ENCODE measurements around the gene VAV2. TPM values are rescaled to one million over a fixed set of nuclear protein-coding genes. Genes with fewer than 3 reads are reported as not detected.

VAV2 gene
- total and polyA plus RNA-seq, 2 of the 4 experiments (the other 2 are of a cell fraction), result 10.8 to 13.4 TPM

DNA sequence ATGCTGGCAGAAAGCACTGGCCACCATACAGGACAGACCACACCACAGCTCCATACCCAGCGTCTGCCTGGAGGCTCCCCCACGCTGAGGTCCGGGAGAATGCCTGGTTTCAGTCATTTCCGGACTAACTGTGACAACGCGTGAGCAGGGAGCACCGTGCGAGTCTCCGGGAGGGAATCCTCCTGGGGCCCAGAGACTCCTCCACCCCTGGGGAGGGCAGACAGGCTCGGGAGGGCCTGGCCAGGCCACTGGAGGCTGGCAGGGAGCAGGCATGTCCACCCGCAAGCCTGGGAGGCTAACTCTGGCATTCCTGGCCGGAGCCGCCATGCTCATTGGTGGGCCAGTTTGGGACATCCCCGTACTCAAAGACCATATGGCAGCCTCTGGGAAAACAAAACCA lies 39.7 kb upstream of the VAV2 start:
- H4K91ac ChIP-seq (ENCODE audit: insufficient read depth, low read depth, low read length), result no peak overlapping the region
- intact Hi-C loops (cut with micrococcal nuclease), result no loop called here
- H3K18ac ChIP-seq (ENCODE audit: low read depth, low read length), result no peak overlapping the region
- H2AFZ ChIP-seq (replicated peaks; ENCODE audit: low read length, poor library complexity), result no peak overlapping the region
- no peaks in the 10 kb centered on the region for H3K27me3 ChIP-seq (ENCODE audit: control insufficient read depth, insufficient read depth, low read length)
- CTCF ChIA-PET, result interaction anchor here (0.6 kb wide), 1 partner anchor 16 kb away, joined by 3 read pairs; no protein-coding TSS in a partner anchor
- H2BK120ac ChIP-seq (ENCODE audit: low read depth, low read length), result no peak overlapping the region
- no peaks in the 10 kb centered on the region for H3K9me3 ChIP-seq (ENCODE audit: control insufficient read depth, insufficient read depth, low read length)
- no peaks in the 10 kb centered on the region; the same call in 1 of the 2 replicates for H4K20me1 ChIP-seq (ENCODE audit: insufficient read depth, low read length)
- H3K36me3 ChIP-seq (ENCODE audit: control insufficient read depth, insufficient read depth, low read length), result peaks cover 62% of the 10 kb centered on the region
- dilution Hi-C loops (cut with HindIII; ENCODE audit: low sequenced_read_pairs, unreplicated experiment), result no loop called here
- ATAC-seq (ENCODE audit: low read depth) (no peak), DNase-seq (no peak)
- H3K79me1 ChIP-seq (ENCODE audit: low read depth in 1 of 2, low read length in 2 of 2), result peaks cover 0 to 5% of the 10 kb centered on the region in 2 experiments; a peak in 3 of 4 replicates
- in situ Hi-C loops (cut with MboI; ENCODE audit: low sequenced_read_pairs), result no loop called here
- POLR2A ChIA-PET (ENCODE audit: unreplicated experiment), result no interaction called here
- H3K4ac ChIP-seq (ENCODE audit: low read depth, low read length), result no peak overlapping the region
- no peak for TF ChIP-seq CHD1 (IDR thresholded peaks at IDR 0.05; ENCODE audit: low read depth, low read length)
- H3K27ac ChIP-seq (ENCODE audit: insufficient read depth, low read length), result no peak overlapping the region
- H2BK20ac ChIP-seq (ENCODE audit: low read depth, low read length), result no peak overlapping the region
- no peak overlapping the region for H3K56ac ChIP-seq (ENCODE audit: extremely low read depth, insufficient read depth, low read length)
- no peak overlapping the region for H3K4me2 ChIP-seq (ENCODE audit: low read depth, low read length)
- H2AK9ac ChIP-seq (replicated peaks; ENCODE audit: low read depth, low read length, poor library complexity), result peak overlapping the region; percentile 51
- TSS peak; percentile 65 for BruUV-seq (replicated peaks)
- no peaks in the 10 kb centered on the region for H3K4me1 ChIP-seq (ENCODE audit: control insufficient read depth, insufficient read depth, low read length)
- H3K23ac ChIP-seq (ENCODE audit: low read depth, low read length), result no peak overlapping the region
- no peak overlapping the region for H4K5ac ChIP-seq (ENCODE audit: low read depth, low read length)
- H3K9ac ChIP-seq (ENCODE audit: low read depth, low read length), result no peak overlapping the region
- WGBS, 2 experiments (ENCODE audit: extremely low coverage in 2 of 2, insufficient read length in 1 of 2), result 100% methylated on average over 2 of the region's 14 CpGs; no CpG with 5 or more reads in 1 of the 2 experiments
- no peak overlapping the region for H4K8ac ChIP-seq (ENCODE audit: low read depth in 2 of 2, low read length in 2 of 2)
- no peak overlapping the region for H2BK5ac ChIP-seq (ENCODE audit: low read depth, low read length, poor library complexity, severe bottlenecking)
- H3K9me1 ChIP-seq (ENCODE audit: insufficient read depth, low read length), result peaks cover under 1% of the 10 kb centered on the region; the same call in 1 of the 2 replicates
- no peak overlapping the region for H2BK15ac ChIP-seq (ENCODE audit: low read depth, low read length)
- H3K14ac ChIP-seq (replicated peaks; ENCODE audit: low read depth, low read length), result no peak overlapping the region
- H3K4me3 ChIP-seq (ENCODE audit: insufficient read depth, low read depth, low read length), result no peak overlapping the region
- H2AK5ac ChIP-seq (ENCODE audit: low read depth, low read length), result no peak overlapping the region
